Smooth muscle cell (in vitro differentiated cells): ENCODE data around the gene TAC4. TPM values are rescaled to one million over a fixed set of nuclear protein-coding genes. Genes with fewer than 3 reads are reported as not detected.
A peak's percentile ranks its signal among the peaks of the same experiment; 100 is the strongest.

Source experiments
- DNase-seq: peaks from one replicate; lab custom pipeline; 2025; ENCODE audit not compliant: unreplicated experiment; lab: John Stamatoyannopoulos, UW
- H2AFZ ChIP-seq: fragments of 200-600 bp; sonication (generic); 2 replicates; pipeline ENCODE4 v1.6.0; 2016; ENCODE audit warnings: antibody characterized with exemption, low read depth, mild to moderate bottlenecking
- H3F3A ChIP-seq: fragments of 200-600 bp; sonication (generic); 2 replicates; pipeline ENCODE4 v1.6.0; 2017; ENCODE audit warnings: antibody characterized with exemption, low read depth
- H3K27ac ChIP-seq: fragments of 200-600 bp; sonication (generic); 2 replicates; pipeline ENCODE4 v1.5.1; 2016; ENCODE audit warnings: low read depth, mild to moderate bottlenecking
- H3K27me3 ChIP-seq: fragments of 200-600 bp; sonication (generic); 2 replicates; pipeline ENCODE4 v1.6.1; 2016; ENCODE audit warnings: low read depth, mild to moderate bottlenecking
- H3K36me3 ChIP-seq: fragments of 200-600 bp; sonication (generic); 2 replicates; pipeline ENCODE4 v1.5.1; 2016; ENCODE audit warnings: low read depth
- H3K4me1 ChIP-seq: fragments of 200-600 bp; sonication (generic); 2 replicates; pipeline ENCODE4 v1.5.1; 2016; ENCODE audit warnings: low read depth
- H3K4me2 ChIP-seq: fragments of 200-600 bp; sonication (generic); 2 replicates; pipeline ENCODE4 v1.6.0; 2016; ENCODE audit warnings: mild to moderate bottlenecking
- H3K4me3 ChIP-seq: fragments of 200-600 bp; sonication (generic); 2 replicates; pipeline ENCODE4 v1.5.1; 2016; ENCODE audit warnings: mild to moderate bottlenecking
- H3K79me2 ChIP-seq: fragments of 200-600 bp; sonication (generic); 2 replicates; pipeline ENCODE4 v1.6.0; 2016; ENCODE audit warnings: low read depth, mild to moderate bottlenecking
- H3K9ac ChIP-seq: fragments of 200-600 bp; sonication (generic); 2 replicates; pipeline ENCODE4 v1.6.0; 2016; ENCODE audit warnings: low read depth
- H3K9me3 ChIP-seq: fragments of 200-600 bp; sonication (generic); replicated peaks from 2 replicates; pipeline ENCODE4 v1.5.1; 2016; ENCODE audit warnings: low read depth
- H4K20me1 ChIP-seq: fragments of 200-600 bp; sonication (generic); 2 replicates; pipeline ENCODE4 v1.6.0; 2016; ENCODE audit warnings: low read depth
- CTCF ChIP-seq: fragments of 200-600 bp; sonication (generic); IDR thresholded peaks from 2 replicates; pipeline ENCODE4 v1.5.1; 2017; ENCODE audit warnings: borderline replicate concordance, mild to moderate bottlenecking, antibody characterized with exemption; ENCODE audit not compliant: insufficient read depth, poor library complexity, severe bottlenecking
- WGBS: methylation state at CpG from one replicate; pipeline ENCODE4 v1.1.7; 2016; ENCODE audit warnings: low lambda C conversion rate; 5-methylcytosine and 5-hydroxymethylcytosine counted together
- polyA plus RNA-seq: library from polyadenylated mRNA; unstranded; fragments of >200 nt; fragmentation: Nextera tagmentation; extraction: Ambion mirVana; gene quantifications from 2 replicates; pipeline ENCODE4 v1.2.1, GENCODE V29; 2016
- total RNA-seq: library from RNA; depleted of rRNA; stranded (reverse); fragments of >200 nt; gene quantifications from 2 replicates; pipeline ENCODE4 v1.2.3, GENCODE V29; 2014

TAC4 gene
- total and polyA plus RNA-seq, 2 experiments from 2014 or later = not detected

GRCh38 chr17:49880291-49881053 lies 32.6 kb upstream of the TAC4 start:
- Histone ChIP-seq H3K4me3 (peak overlapping the region; percentile 19), H3F3A (no peaks in the 10 kb centered on the region), H3K27ac (no peak overlapping the region), H3K4me1 (peaks cover 14% of the 10 kb centered on the region), H3K4me2 (peak overlapping the region; percentile 78), H3K9me3 (no peaks in the 10 kb centered on the region), H2AFZ (no peak overlapping the region), H3K27me3 (peaks cover 8% of the 10 kb centered on the region), H4K20me1 (no peaks in the 10 kb centered on the region), H3K79me2 (no peaks in the 10 kb centered on the region), H3K36me3 (no peaks in the 10 kb centered on the region), H3K9ac (no peak overlapping the region)
- peak; percentile 85 for TF ChIP-seq CTCF
- WGBS = 7% methylated on average over 26 of the region's 41 CpGs
- peak; percentile 35 for DNase-seq

- Histone ChIP-seq H3K4me2 (no peak overlapping the region), H3K4me1 (peaks cover 17% of the 10 kb centered on the region), H4K20me1 (no peaks in the 10 kb centered on the region), H3K79me2 (no peaks in the 10 kb centered on the region), H3K4me3 (no peak overlapping the region), H3K36me3 (no peaks in the 10 kb centered on the region), H2AFZ (no peak overlapping the region), H3K9me3 (no peaks in the 10 kb centered on the region), H3F3A (no peaks in the 10 kb centered on the region), H3K27ac (peak overlapping the region; percentile 35), H3K27me3 (peaks cover 8% of the 10 kb centered on the region), H3K9ac (peak overlapping the region; percentile 22)
- TF ChIP-seq CTCF = no peak
- no peak for DNase-seq
- 59% methylated on average over 14 of the region's 14 CpGs for WGBS
Observed at GRCh38 chr17:49878931-49879904, 31.3 kb upstream of the TAC4 start.

- Histone ChIP-seq H3K36me3 (no peaks in the 10 kb centered on the region), H3K4me3 (no peak overlapping the region), H2AFZ (no peak overlapping the region), H3K9ac (no peak overlapping the region), H3K4me1 (peaks cover 14% of the 10 kb centered on the region), H3K27ac (no peak overlapping the region), H3K9me3 (no peaks in the 10 kb centered on the region), H3F3A (no peaks in the 10 kb centered on the region), H3K27me3 (no peaks in the 10 kb centered on the region), H3K4me2 (no peak overlapping the region), H4K20me1 (no peaks in the 10 kb centered on the region), H3K79me2 (no peaks in the 10 kb centered on the region)
- TF ChIP-seq CTCF = no peak
- 55% methylated on average over 8 of the region's 9 CpGs for WGBS
- no peak for DNase-seq
Observed at GRCh38 chr17:49875685-49876084, 27.8 kb upstream of the TAC4 start.
